DOHH2 (cell line): ENCODE measurements around the gene ST6GALNAC6.

Experiments used
- H3F3A ChIP-seq: fragments of 200-600 bp; sonication (generic), shearing (Covaris generic); 2 replicates; pipeline ENCODE4 v1.6.0; 2016; ENCODE audit warnings: antibody characterized with exemption, mild to moderate bottlenecking; ENCODE audit not compliant: control insufficient read depth, insufficient read depth
- H3K27ac ChIP-seq: fragments of 200-600 bp; sonication (generic); 2 replicates; pipeline ENCODE4 v1.5.1; 2014; ENCODE audit warnings: low read depth, mild to moderate bottlenecking, low read length, moderate library complexity
- H3K27me3 ChIP-seq: fragments of 200-600 bp; sonication (generic); 2 replicates; pipeline ENCODE4 v1.6.1; 2014; ENCODE audit warnings: mild to moderate bottlenecking, low read length, mixed read lengths; ENCODE audit not compliant: control insufficient read depth
- H3K36me3 ChIP-seq: fragments of 200-600 bp; sonication (generic); 2 replicates; pipeline ENCODE4 v1.6.1; 2014; ENCODE audit warnings: mild to moderate bottlenecking, low read length, moderate library complexity, mixed read lengths; ENCODE audit not compliant: control insufficient read depth
- H3K4me1 ChIP-seq: fragments of 200-600 bp; sonication (generic); 2 replicates; pipeline ENCODE4 v1.6.1; 2014; ENCODE audit warnings: mild to moderate bottlenecking, low read length, mixed read lengths; ENCODE audit not compliant: control insufficient read depth
- H3K4me2 ChIP-seq: fragments of 200-600 bp; sonication (generic); 2 replicates; pipeline ENCODE4 v1.6.0; 2014; ENCODE audit warnings: mild to moderate bottlenecking, low read length, moderate library complexity
- H3K4me3 ChIP-seq: fragments of 200-600 bp; sonication (generic); 2 replicates; pipeline ENCODE4 v1.5.1; 2014; ENCODE audit warnings: mild to moderate bottlenecking, low read length, mixed read lengths
- H3K79me2 ChIP-seq: fragments of 200-600 bp; sonication (generic); 2 replicates; pipeline ENCODE4 v1.6.1; 2014; ENCODE audit warnings: mild to moderate bottlenecking, low read length, mixed read lengths; ENCODE audit not compliant: control insufficient read depth
- H3K9me2 ChIP-seq: fragments of 200-600 bp; sonication (generic); replicated peaks from 2 replicates; pipeline ENCODE4 v1.6.1; 2014; ENCODE audit warnings: mild to moderate bottlenecking, low read length, mixed read lengths; ENCODE audit not compliant: control insufficient read depth
- H3K9me3 ChIP-seq: fragments of 200-600 bp; sonication (generic); 2 replicates; pipeline ENCODE4 v1.6.1; 2014; ENCODE audit warnings: antibody characterized with exemption, low read length, mixed read lengths; ENCODE audit not compliant: control insufficient read depth, insufficient read depth
- H4K20me1 ChIP-seq: fragments of 200-600 bp; sonication (generic); 2 replicates; pipeline ENCODE4 v1.6.0; 2014; ENCODE audit warnings: low read depth, mild to moderate bottlenecking, antibody characterized with exemption, low read length, moderate library complexity; ENCODE audit not compliant: control insufficient read depth, insufficient read depth
- CTCF ChIP-seq: fragments of 200-600 bp; sonication (generic); IDR thresholded peaks from one replicate; pipeline ENCODE4 v1.5.1; 2014; ENCODE audit warnings: antibody characterized with exemption, mild to moderate bottlenecking, low read depth, low read length; ENCODE audit not compliant: poor library complexity, severe bottlenecking
- EZH2phosphoT487 ChIP-seq: fragments of 200-600 bp; sonication (generic); IDR thresholded peaks from 2 replicates; pipeline ENCODE4 v1.6.1; 2017; ENCODE audit warnings: borderline replicate concordance, mild to moderate bottlenecking, antibody characterized with exemption, low read length, moderate library complexity, mixed read lengths

ST6GALNAC6 gene

GRCh38 chr9:127876764-127877562, 22.4 kb downstream of the ST6GALNAC6 start:
- H3K9me2 ChIP-seq: no peaks in the 10 kb centered on the region
- no peak overlapping the region for H3K27ac ChIP-seq
- H3K9me3 ChIP-seq: no peaks in the 10 kb centered on the region
- no peaks in the 10 kb centered on the region for H3K79me2 ChIP-seq
- H3K27me3 ChIP-seq: no peaks in the 10 kb centered on the region
- H3K4me1 ChIP-seq: peaks cover 20% of the 10 kb centered on the region
- H3K36me3 ChIP-seq: no peaks in the 10 kb centered on the region
- no peaks in the 10 kb centered on the region for H4K20me1 ChIP-seq
- H3K4me3 ChIP-seq: no peak overlapping the region
- no peak overlapping the region for H3K4me2 ChIP-seq
- TF ChIP-seq CTCF: no peak
- no peak for TF ChIP-seq EZH2phosphoT487
- H3F3A ChIP-seq: peaks cover 11% of the 10 kb centered on the region

GRCh38 chr9:127876026-127876763, 23.2 kb downstream of the ST6GALNAC6 start:
- Histone ChIP-seq H3K4me2 (no peak overlapping the region), H3K79me2 (no peaks in the 10 kb centered on the region), H3K27ac (no peak overlapping the region), H3K9me3 (no peaks in the 10 kb centered on the region), H4K20me1 (no peaks in the 10 kb centered on the region), H3K27me3 (no peaks in the 10 kb centered on the region), H3K36me3 (no peaks in the 10 kb centered on the region), H3K4me1 (peaks cover 20% of the 10 kb centered on the region), H3F3A (peaks cover 4% of the 10 kb centered on the region), H3K4me3 (no peak overlapping the region), H3K9me2 (no peaks in the 10 kb centered on the region)
- TF ChIP-seq CTCF (no peak), EZH2phosphoT487 (no peak)

DNA sequence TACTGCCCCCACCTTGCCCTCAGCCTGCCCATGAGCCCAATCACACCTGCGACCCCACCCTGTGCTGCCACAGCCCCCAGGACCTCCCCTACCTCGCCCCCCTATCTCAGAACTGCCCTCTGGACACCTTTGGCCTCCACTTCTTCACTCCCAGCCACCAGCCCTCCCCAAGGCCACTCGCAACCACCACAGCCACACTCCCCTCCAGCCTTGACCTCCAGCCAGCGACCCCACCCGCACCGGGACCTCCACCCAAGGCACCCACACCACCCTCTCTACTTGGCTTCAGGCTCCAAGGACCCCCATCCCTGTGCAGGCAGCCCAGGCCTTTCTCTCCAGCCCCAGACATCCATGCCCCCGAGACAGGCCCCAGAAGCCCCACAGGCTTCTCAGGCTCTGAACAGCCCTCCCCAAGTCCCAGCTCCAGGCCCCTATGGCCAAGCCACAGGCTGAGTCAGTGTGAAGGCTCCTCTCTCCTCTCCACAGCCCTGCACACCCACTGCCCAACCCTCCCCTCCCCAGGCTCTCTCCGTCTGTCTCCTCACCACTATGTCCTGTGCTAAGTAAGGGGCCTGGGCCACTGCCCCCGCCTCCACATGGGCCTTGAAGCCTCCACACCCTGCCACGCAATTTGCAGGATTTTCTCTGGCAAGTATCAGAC, 24.0 kb downstream of the ST6GALNAC6 start:
- H3K4me3 ChIP-seq: no peak overlapping the region
- H3K4me1 ChIP-seq: peaks cover 19% of the 10 kb centered on the region
- H4K20me1 ChIP-seq: no peaks in the 10 kb centered on the region
- no peaks in the 10 kb centered on the region for H3K79me2 ChIP-seq
- no peaks in the 10 kb centered on the region for H3K9me3 ChIP-seq
- TF ChIP-seq CTCF: no peak
- no peak for TF ChIP-seq EZH2phosphoT487
- no peaks in the 10 kb centered on the region for H3K36me3 ChIP-seq
- no peak overlapping the region for H3K27ac ChIP-seq
- H3K27me3 ChIP-seq: no peaks in the 10 kb centered on the region
- H3K4me2 ChIP-seq: no peak overlapping the region
- H3F3A ChIP-seq: peaks cover 2% of the 10 kb centered on the region; the same call in 1 of the 2 replicates
- no peaks in the 10 kb centered on the region for H3K9me2 ChIP-seq
